ENCODE measurements around the gene SEC62. TPM values are rescaled to one million over a fixed set of nuclear protein-coding genes. Genes with fewer than 3 reads are reported as not detected.

The SEC62 gene
- total RNA-seq, 2 donors from 2014 or later, result 50.4 to 54.0 TPM

DNA sequence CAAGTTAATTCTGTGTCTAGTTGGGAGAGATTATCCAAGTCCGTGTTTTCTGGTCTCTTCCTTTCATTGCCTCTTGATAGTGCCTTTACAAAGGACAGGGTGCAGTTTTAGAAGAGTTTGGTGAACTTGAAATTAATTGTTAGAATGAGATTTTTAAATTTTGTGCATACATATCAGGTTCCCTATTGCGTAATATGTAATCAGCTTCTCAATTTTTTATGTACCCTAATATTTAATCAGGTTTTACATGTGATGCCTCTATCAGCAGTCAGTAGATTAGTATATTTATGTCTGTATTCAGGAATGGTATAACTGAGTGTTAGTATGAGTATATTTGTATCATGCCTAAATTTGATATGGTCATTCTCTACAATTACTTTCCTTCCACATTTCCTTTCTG lies 4.9 kb downstream of the SEC62 start:
- intact Hi-C loops (cut with DNase I), result no loop called here
- Histone ChIP-seq H3K4me3 (no peak overlapping the region), H3K27me3 (replicated peaks; ENCODE audit: insufficient read depth) (no peaks in the 10 kb centered on the region), H3K9me3 (no peaks in the 10 kb centered on the region), H3K36me3 (no peaks in the 10 kb centered on the region), H3K27ac (no peak overlapping the region), H3K4me1 (replicated peaks) (no peaks in the 10 kb centered on the region)
- WGBS, result 93% methylated on average over 2 of the region's 2 CpGs
- TF ChIP-seq POLR2AphosphoS5 (IDR thresholded peaks at IDR 0.05) (no peak), CTCF (IDR thresholded peaks at IDR 0.05) (no peak), POLR2A (IDR thresholded peaks at IDR 0.05) (no peak)
- DNase-seq (ENCODE audit: low spot score), result no peak

GRCh38 chr3:169980055-169980454 lies 13.4 kb downstream of the SEC62 start:
- intact Hi-C loops (cut with DNase I), result no loop called here
- DNase-seq (ENCODE audit: low spot score), result no peak
- WGBS, result 71% methylated on average over 2 of the region's 2 CpGs
- Histone ChIP-seq H3K4me3 (no peak overlapping the region), H3K36me3 (peaks cover 0 to 8% of the 10 kb centered on the region in 2 donors), H3K4me1 (replicated peaks) (no peaks in the 10 kb centered on the region), H3K9me3 (no peaks in the 10 kb centered on the region), H3K27me3 (replicated peaks; ENCODE audit: insufficient read depth) (no peaks in the 10 kb centered on the region), H3K27ac (no peak overlapping the region)
- TF ChIP-seq POLR2AphosphoS5 (IDR thresholded peaks at IDR 0.05) (no peak), POLR2A (IDR thresholded peaks at IDR 0.05) (no peak), CTCF (IDR thresholded peaks at IDR 0.05) (no peak)

DNA sequence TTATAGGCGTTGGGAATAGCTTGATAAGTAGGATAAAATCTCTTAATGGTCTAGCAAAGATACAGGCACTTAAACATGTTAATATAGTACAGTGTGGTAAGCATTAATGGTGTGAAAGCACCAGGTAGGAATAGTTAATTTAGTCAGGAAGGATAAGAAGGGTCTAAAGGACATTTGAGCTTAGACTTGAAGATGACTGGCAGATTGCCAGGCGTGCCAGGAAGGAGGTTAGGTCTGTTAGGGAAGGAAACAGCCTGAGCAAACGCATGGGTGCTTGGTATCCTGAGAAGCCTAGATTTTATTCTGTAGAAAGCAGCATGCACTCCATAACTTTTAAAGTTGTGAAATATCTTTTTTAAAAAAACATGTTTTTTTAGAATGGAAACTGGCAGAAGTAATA lies 17.7 kb downstream of the SEC62 start:
- 82% methylated on average over 3 of the region's 3 CpGs for WGBS
- no peak for TF ChIP-seq POLR2AphosphoS5 (IDR thresholded peaks at IDR 0.05)
- no peak for TF ChIP-seq POLR2A (IDR thresholded peaks at IDR 0.05)
- no peak for TF ChIP-seq CTCF (IDR thresholded peaks at IDR 0.05)
- H3K36me3 ChIP-seq, result no peaks in the 10 kb centered on the region
- no peak overlapping the region for H3K4me3 ChIP-seq
- intact Hi-C loops (cut with DNase I), result no loop called here
- no peak overlapping the region for H3K27ac ChIP-seq
- no peaks in the 10 kb centered on the region for H3K27me3 ChIP-seq (replicated peaks; ENCODE audit: insufficient read depth)
- no peaks in the 10 kb centered on the region for H3K4me1 ChIP-seq (replicated peaks)
- no peak for DNase-seq (ENCODE audit: low spot score)
- no peaks in the 10 kb centered on the region for H3K9me3 ChIP-seq

DNA sequence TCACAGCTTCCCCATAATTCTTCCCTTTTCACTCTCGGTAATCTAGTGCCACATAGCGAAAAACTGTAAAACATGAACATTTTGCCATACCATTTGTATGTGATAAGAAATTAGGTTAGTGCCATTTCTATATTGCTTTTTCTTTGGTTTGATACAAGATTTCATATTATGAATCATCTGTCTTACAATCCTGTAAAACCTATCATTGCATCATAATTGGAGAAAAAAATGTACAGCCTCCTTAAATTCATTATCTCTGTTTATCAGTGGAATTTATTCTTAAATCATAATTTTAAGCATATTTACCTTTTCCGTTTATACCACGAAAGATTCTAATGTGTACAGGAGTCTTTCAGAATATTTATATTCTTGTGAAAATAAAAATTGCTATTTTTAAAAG lies 23.8 kb downstream of the SEC62 start:
- 96% methylated on average over 4 of the region's 4 CpGs for WGBS
- intact Hi-C loops (cut with DNase I), result no loop called here

More for the DNA sequence above, 23.8 kb downstream of the SEC62 start:
- no peak overlapping the region for H3K27ac ChIP-seq
- TF ChIP-seq POLR2A (IDR thresholded peaks at IDR 0.05) (no peak), CTCF (IDR thresholded peaks at IDR 0.05) (no peak), POLR2AphosphoS5 (IDR thresholded peaks at IDR 0.05) (no peak)
- H3K9me3 ChIP-seq, result no peaks in the 10 kb centered on the region
- no peak for DNase-seq (ENCODE audit: low spot score)
- no peaks in the 10 kb centered on the region for H3K36me3 ChIP-seq
- H3K4me3 ChIP-seq, result no peak overlapping the region
- no peaks in the 10 kb centered on the region for H3K4me1 ChIP-seq (replicated peaks)
- H3K27me3 ChIP-seq (replicated peaks; ENCODE audit: insufficient read depth), result no peaks in the 10 kb centered on the region

All from prostate gland (tissue), 2 donors.